H7 (cell line): ENCODE measurements around the gene PEBP1. TPM values are rescaled to one million over a fixed set of nuclear protein-coding genes. Genes with fewer than 3 reads are reported as not detected.

Source experiments
- DNase-seq: peaks from one replicate; pipeline ENCODE4 v3.0.0; 2012
- H3K27me3 ChIP-seq: 2 replicates; pipeline ENCODE4 v1.6.0; 2011; ENCODE audit warnings: mild to moderate bottlenecking, low read length; ENCODE audit not compliant: control insufficient read depth, insufficient read depth
- H3K36me3 ChIP-seq: replicated peaks from 2 replicates; pipeline ENCODE4 v1.5.1; 2011; ENCODE audit warnings: low read length; ENCODE audit not compliant: control insufficient read depth, insufficient read depth
- H3K4me3 ChIP-seq: 2 replicates; pipeline ENCODE4 v1.5.1; 2011; ENCODE audit warnings: low read depth, mild to moderate bottlenecking, control low read depth, low read length, moderate library complexity; ENCODE audit not compliant: insufficient read depth
- total RNA-seq: library from RNA; depleted of rRNA; stranded (reverse); fragments of >200 nt; shearing (Covaris generic); gene quantifications from 2 replicates; pipeline ENCODE4 v1.2.3, GENCODE V29; 2014

The PEBP1 gene
- total RNA-seq, 1 experiment from 2014 or later: 338 TPM

- DNase-seq: no peak
- Histone ChIP-seq H3K27me3 (no peaks in the 10 kb centered on the region), H3K36me3 (peaks cover 2% of the 10 kb centered on the region), H3K4me3 (no peak overlapping the region)
These were observed 15.8 kb downstream of the PEBP1 start for GRCh38 chr12:118151755-118152154.

GRCh38 chr12:118160536-118160935 is 24.6 kb downstream of the PEBP1 start:
- H3K27me3 ChIP-seq: no peaks in the 10 kb centered on the region
- DNase-seq: no peak
- H3K36me3 ChIP-seq: no peaks in the 10 kb centered on the region; the same call in 1 of the 2 replicates
- no peak overlapping the region for H3K4me3 ChIP-seq

- Histone ChIP-seq H3K4me3 (no peak overlapping the region), H3K36me3 (no peaks in the 10 kb centered on the region; the same call in 1 of the 2 replicates), H3K27me3 (no peaks in the 10 kb centered on the region)
- peak; percentile 82 for DNase-seq
These were observed 29.0 kb downstream of the PEBP1 start for GRCh38 chr12:118164798-118165486.

- Histone ChIP-seq H3K36me3 (no peaks in the 10 kb centered on the region), H3K27me3 (no peaks in the 10 kb centered on the region), H3K4me3 (no peak overlapping the region)
- no peak for DNase-seq
These were observed 31.0 kb downstream of the PEBP1 start for GRCh38 chr12:118166946-118167345.

- Histone ChIP-seq H3K36me3 (no peaks in the 10 kb centered on the region), H3K4me3 (no peak overlapping the region), H3K27me3 (no peaks in the 10 kb centered on the region)
- DNase-seq: no peak
These were observed 40.0 kb downstream of the PEBP1 start for GRCh38 chr12:118175823-118176447.

GRCh38 chr12:118183155-118183554 is 47.2 kb downstream of the PEBP1 start:
- no peak for DNase-seq
- no peaks in the 10 kb centered on the region for H3K36me3 ChIP-seq
- H3K4me3 ChIP-seq: no peak overlapping the region
- no peaks in the 10 kb centered on the region for H3K27me3 ChIP-seq

- Histone ChIP-seq H3K27me3 (no peaks in the 10 kb centered on the region), H3K36me3 (no peaks in the 10 kb centered on the region), H3K4me3 (no peak overlapping the region)
- no peak for DNase-seq
These were observed 47.8 kb downstream of the PEBP1 start for GRCh38 chr12:118183711-118184110.

- no peaks in the 10 kb centered on the region for H3K27me3 ChIP-seq
- H3K4me3 ChIP-seq: no peak overlapping the region
- H3K36me3 ChIP-seq: no peaks in the 10 kb centered on the region
- no peak for DNase-seq
These were observed 49.9 kb downstream of the PEBP1 start for GRCh38 chr12:118185602-118186397.

- Histone ChIP-seq H3K27me3 (no peaks in the 10 kb centered on the region), H3K4me3 (no peak overlapping the region), H3K36me3 (no peaks in the 10 kb centered on the region)
- DNase-seq: no peak
These were observed 52.0 kb downstream of the PEBP1 start for GRCh38 chr12:118187751-118188435.

- no peak for DNase-seq
- no peaks in the 10 kb centered on the region for H3K36me3 ChIP-seq
- no peaks in the 10 kb centered on the region for H3K27me3 ChIP-seq
- H3K4me3 ChIP-seq: no peak overlapping the region
These were observed 52.9 kb downstream of the PEBP1 start for GRCh38 chr12:118188690-118189371.

GRCh38 chr12:118189741-118190191 is 53.8 kb downstream of the PEBP1 start:
- H3K36me3 ChIP-seq: no peaks in the 10 kb centered on the region
- no peaks in the 10 kb centered on the region for H3K27me3 ChIP-seq
- DNase-seq: peak; percentile 58
- peak overlapping the region; percentile 2; the same call in 1 of the 2 replicates for H3K4me3 ChIP-seq

GRCh38 chr12:118190266-118190665 is 54.3 kb downstream of the PEBP1 start:
- no peak for DNase-seq
- Histone ChIP-seq H3K4me3 (no peak overlapping the region), H3K27me3 (no peaks in the 10 kb centered on the region), H3K36me3 (no peaks in the 10 kb centered on the region)

GRCh38 chr12:118193477-118193876 is 57.6 kb downstream of the PEBP1 start:
- no peaks in the 10 kb centered on the region for H3K27me3 ChIP-seq
- H3K36me3 ChIP-seq: no peaks in the 10 kb centered on the region
- no peak for DNase-seq
- H3K4me3 ChIP-seq: no peak overlapping the region

GRCh38 chr12:118193958-118194357 is 58.0 kb downstream of the PEBP1 start:
- DNase-seq: no peak

More at GRCh38 chr12:118193958-118194357, 58.0 kb downstream of the PEBP1 start:
- Histone ChIP-seq H3K4me3 (no peak overlapping the region), H3K27me3 (no peaks in the 10 kb centered on the region), H3K36me3 (no peaks in the 10 kb centered on the region)
